GM21529 (cell line): ENCODE data around the gene TMUB1.

Experiments used
- ATAC-seq: cut with Tn5 transposase; IDR thresholded peaks from one replicate; pipeline ENCODE4 v1.9.1; 2021; ENCODE audit not compliant: unreplicated experiment

TMUB1 gene

DNA sequence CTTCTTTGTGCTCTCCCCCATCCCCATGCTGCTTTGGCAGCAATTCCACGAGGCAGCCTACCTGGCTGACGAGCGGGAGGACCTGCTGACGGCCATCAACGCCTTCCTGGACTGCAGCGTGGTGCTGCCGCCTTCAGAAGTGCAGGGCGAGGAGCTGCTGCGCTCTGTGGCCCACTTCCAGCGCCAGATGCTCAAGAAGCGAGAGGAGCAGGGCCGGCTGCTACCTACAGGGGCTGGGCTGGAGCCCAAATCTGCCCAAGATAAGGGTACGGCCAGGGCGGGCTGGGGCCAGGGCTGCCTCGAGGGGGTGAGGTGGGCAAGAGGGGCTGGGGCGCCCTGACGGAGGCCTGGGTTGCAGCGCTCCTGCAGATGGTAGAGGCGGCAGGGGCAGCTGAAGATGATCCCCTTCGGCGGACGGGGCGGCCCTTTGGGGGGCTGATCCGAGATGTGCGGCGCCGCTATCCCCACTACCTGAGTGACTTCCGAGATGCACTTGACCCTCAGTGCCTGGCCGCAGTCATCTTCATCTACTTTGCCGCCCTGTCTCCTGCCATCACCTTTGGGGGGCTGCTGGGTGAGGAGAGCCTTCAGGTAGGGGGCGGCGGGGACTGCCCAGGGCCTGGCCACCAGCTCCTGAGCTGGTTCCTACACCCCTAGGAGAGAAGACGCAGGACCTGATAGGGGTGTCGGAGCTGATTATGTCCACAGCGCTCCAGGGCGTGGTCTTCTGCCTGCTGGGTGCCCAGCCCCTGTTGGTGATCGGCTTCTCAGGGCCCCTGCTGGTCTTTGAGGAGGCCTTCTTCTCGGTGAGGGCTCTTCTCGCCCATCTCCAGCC is 12.0 kb downstream of the TMUB1 start:
- no peak for ATAC-seq

DNA sequence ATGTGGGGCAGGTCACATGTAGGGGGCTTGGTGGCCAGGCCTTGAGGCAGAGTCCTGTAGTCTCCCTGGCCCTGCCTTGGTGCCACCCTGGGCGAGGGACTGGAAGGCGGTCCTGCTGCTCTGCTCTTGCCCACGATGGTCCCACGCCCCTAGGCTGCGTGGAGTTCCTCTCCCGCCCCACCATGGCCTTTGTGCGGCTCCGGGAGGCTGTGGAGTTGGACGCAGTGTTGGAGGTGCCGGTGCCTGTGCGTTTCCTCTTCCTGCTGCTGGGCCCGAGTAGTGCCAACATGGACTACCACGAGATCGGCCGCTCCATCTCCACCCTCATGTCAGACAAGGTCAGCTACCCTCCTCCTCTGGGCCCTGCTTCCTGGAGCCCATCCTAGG is 12.7 kb downstream of the TMUB1 start:
- no peak for ATAC-seq

DNA sequence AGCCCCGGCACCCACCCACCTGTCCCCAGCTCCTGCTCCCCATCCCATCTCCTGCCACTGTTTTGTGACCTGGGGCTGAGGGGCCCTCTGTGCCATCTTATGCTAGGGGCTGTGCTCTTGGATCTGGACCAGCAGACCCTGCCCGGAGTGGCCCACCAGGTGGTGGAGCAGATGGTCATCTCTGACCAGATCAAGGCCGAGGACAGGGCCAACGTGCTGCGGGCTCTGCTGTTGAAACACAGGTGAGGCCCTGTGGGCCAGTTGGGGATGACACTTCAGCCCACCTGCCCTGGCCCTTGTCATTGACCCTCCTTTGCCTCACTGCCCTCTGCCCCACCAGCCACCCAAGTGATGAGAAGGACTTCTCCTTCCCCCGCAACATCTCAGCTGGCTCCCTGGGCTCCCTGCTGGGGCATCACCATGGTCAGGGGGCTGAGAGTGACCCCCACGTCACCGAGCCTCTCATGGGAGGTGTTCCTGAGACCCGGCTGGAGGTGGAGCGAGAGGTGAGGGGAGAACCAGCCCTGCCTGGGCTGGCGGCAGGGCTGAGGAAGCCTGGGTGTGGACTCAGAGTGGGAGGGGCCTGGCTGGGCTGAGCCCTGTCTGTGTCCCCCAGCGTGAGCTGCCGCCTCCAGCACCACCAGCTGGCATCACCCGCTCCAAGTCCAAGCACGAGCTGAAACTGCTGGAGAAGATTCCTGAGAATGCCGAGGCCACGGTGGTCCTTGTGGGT is 13.3 kb downstream of the TMUB1 start:
- ATAC-seq, result no peak

DNA sequence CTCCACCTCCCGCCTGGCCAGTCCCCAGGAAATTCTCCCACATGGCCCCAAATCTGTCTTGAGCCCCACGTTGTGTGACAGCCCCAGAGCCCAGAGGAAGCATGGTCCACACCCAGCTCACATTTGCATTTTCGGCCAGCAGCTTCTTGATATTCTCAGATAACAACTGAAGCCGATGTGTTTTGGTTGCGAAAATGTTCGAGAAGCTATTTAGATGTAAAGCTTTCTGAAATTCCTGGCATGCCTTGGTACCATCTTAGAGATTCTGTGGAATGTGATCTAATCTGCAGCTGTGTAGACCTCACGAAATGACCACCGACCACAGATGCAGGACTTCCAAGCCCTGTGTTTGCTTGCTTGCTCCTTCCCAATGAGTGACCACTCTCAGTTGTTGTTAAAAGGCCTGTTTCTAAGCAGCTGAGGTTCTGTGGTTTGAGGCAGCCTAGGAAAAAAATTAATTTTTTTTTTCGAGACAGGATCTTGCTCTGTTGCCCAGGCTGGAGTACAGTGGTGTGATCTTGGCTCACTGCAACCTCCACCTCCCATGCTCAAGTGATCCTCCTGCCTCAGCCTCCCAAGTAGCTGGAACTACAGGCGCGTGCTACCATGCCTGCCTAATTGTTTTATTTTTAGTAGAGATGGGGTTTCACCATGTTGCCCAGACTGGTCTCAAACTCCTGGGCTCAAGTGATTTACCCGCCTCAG is 15.1 kb downstream of the TMUB1 start:
- no peak for ATAC-seq

DNA sequence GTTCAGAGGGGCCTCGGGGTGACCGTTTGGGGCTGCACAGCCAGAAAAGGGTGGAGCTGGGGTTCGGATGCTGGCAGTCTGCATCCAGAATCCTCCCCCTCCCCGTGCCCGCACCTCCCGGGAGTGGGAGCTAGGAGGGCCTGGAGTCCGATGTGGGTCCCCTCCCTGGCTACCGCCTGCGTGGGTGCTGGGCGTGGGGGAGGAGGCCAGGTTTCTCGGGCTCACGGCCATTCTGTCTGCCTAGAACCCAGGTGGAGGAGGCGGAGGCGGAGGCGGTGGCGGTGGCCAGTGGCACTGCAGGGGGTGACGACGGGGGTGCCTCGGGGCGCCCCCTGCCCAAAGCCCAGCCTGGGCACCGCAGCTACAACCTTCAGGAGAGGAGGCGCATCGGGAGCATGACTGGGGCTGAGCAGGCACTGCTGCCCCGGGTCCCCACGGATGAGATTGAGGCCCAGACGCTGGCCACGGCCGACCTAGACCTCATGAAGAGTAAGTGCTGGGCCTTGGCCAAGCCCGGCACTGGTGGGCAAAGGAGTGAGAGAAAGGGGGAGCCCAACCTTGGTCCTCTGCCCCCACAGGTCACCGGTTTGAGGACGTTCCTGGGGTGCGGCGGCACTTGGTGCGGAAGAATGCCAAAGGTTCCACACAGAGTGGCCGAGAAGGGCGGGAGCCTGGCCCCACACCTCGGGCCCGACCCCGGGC is 16.9 kb downstream of the TMUB1 start:
- ATAC-seq, result no peak

DNA sequence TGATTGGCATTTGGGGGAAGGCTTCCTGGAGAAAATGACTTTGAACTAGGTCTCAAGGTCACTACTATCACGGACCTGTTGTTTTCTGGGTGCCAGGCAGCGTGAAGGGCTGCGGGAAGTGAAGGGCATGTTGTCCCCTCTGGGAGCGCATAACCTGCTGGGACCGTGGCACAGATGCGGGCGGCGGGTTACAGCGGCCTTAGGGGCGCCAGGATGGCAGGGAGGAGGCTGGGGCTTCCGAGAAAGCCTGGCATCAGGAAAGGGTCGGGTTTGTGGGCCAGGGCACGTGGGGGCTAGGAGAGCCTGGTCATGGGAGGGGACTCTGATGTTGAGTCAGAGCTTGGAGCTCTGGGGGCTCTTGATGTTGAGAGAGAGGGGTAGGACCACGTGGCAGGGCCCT is 17.8 kb downstream of the TMUB1 start:
- no peak for ATAC-seq

DNA sequence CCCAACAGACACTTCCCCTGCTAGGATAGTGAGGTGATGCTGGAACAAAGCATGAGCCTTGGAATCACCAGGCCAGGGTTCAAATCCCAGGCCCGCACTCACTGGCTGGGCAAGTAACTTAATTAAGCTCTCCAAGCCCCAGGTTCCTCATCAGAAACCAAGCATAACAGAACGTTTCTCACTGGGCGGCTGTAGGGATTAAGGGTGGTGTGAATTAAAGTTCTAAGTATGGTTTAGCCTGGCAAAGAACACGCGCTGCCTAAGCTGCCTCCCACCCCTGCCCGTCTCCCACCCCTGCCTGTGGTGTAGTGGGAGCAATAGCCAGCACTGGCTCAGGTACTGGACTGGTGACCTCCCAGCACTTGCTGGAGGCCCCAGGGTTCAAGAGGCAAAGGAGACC is 18.3 kb downstream of the TMUB1 start:
- no peak for ATAC-seq

DNA sequence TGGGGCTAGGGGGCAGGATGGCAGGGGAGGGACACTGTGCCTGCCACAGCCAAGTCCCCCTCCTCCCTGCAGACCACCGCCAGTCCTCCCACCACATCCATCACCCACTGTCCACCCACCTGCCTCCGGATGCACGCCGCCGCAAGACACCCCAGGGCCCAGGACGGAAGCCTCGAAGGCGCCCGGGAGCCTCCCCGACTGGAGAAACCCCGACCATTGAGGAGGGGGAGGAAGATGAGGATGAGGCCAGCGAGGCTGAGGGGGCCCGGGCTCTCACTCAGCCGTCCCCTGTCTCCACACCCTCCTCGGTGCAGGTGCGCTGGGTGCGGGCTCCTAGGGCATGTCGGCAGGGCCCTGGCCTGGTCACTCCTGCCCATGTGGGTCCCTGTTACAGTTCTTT is 18.8 kb downstream of the TMUB1 start:
- no peak for ATAC-seq

DNA sequence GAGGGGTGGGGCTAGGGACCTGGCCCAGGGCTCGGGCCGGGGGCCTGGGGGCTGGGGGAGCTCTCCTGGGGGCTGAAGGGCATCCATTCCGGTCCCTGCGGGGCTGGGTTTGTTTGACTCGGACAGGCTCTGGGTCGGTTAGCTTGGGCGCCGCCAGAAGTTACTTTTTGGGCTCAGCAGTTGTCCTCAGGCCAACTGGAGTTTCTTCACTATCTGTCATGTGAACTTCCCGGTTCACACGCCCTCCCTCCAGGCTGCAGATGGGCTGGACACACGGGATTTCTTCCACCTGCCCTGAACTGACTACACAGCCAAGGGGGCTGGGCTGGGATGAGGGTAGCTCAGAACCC is 20.1 kb downstream of the TMUB1 start:
- no peak for ATAC-seq

DNA sequence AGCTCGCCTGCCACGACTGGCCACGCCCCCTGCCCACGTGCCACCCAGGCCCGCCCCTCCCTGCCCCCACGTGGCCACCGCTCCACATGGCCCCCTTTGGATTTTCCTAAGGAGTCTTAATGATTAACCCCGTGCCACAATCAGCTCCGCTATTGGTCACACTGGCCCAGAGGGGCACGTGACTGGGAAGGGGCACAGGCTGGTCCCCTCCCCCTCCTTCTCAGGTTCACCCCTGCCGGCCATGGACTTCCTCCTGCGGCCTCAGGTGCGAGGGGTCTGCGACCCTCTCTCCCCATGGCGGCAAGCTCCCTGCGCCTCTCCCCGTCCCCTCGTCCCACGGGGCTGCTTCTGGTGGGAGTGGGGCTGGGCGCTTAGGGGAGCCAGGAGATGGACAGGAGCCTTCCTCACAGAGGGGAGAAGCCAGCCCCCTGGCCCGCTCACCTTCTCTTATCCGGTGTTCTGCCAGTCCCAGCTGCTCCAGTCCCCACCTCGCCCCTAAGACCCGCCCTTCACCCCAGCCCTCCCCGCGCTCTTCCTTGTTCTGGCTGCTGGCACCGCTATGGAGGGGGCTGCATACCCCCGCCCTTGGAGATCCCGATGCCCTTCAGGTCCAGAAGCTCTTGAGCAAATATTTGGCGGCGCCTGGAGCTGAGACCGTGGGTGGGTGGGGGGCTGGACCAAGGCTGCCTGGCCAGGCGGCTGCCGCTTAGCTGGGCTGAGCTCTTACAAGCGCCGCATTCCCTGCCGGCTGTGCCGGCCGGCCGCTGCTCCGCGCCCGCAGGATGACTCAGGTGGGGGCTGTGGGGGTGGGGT is 20.7 kb downstream of the TMUB1 start:
- ATAC-seq, result no peak

DNA sequence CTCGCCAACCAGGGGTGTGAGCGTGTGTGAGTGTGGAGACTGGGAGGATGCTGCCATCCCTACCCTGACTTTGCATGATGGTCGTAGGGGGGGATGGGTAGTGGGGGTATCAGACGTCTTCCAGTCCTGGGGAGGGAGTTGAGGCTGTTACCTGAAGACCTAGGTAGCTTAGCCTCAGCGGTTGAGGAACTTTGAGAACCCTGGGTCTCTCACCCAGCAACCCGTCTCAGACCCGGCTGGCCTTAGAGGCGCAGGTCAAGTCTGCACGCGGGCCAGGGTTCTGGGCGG is 21.2 kb downstream of the TMUB1 start:
- ATAC-seq, result no peak

DNA sequence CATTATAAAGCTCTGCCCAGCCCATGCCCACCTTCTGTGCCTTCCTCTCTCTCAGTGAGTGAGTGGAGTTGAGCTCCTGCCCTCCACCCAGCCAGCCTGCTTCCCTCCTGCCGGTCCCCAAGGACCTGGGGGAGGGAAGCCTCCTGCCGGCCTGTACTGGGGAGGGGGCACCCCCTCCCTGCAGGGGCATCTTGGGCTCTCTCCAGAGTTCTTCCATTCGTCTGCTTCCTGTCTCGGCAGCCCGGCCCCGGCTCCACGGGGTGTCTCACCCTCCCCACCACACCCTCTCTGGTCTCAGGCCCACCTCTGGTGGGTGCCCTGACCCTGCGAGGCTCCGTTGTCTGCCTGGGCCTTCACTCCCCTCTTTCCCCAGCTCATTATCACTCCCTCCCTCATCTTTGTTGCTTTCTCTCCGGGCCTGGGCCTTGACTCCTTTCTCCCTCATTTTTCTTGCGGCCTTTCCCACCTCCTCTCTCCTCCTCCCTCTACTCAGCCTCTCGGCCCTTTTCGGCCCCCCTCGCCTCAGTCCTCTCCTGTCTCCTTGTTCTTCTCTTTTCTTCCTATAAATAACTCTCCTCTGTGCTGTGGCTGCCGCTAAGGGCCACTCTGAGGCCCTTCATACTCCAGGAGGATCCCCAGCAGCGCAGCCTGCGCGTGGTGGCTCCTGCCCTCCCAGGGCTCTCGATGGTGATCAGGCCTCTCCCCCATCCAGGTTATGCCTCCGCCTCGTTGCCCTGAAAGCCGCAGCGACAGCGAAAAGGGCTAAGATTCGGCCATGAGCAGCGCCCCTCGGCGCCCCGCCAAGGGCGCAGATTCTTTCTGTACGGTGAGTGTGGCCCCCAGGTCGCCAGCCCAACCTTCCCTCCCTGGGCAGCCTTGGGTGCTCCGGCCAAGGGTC is 21.8 kb downstream of the TMUB1 start:
- ATAC-seq, result no peak

DNA sequence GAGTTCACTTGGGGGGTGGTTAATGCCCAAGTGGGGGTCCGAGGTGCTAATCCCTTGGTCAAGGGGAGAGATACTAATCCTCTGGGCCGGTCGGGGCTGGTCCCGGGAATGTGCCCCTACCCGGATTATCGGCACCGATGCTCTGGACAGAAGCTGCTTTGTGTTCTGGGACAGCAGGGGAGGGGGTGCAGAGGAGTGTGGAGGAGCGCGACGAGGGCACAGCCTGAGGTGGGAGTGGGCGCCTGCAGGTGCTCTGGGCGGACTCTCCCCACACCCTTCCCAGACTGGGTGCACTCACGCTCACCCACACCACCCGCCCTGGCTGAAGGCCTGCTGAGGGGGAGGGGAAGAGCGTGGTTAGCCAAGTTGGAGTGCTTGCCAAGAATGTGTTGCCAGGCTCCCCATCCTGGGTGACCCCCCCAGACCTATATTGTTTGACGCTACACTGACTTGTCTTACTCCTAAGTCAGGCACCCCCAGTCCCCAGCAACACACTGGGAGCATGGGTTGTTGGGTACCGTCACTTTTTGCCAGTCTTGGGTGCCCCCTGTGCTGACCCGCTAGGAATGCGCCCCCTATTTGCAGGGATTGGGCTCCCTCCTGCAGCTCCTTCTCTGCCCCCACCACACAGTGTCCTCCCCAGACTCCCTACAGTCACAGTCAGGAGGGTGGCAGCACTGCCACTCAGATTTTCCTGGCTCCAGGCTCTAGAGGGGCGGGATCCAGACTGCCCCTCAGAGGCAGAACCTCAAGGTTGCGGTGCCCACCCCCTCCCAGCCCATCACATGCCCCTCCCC is 22.7 kb downstream of the TMUB1 start:
- no peak for ATAC-seq

DNA sequence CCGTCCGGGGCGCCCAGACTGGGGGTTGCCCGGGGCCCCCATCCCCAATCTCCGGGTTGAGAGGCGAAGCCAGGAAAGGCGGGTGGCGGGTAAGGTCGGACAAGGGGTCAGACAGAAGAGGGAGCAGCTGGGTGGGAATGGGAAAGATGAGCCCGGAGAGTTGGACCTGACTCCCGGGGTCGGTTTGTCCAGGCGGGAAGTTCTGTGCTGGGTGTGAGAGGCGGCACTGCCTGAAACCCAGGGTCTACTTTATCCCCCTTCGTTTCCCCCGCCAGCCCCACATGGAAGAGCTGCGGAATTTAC is 23.2 kb downstream of the TMUB1 start:
- no peak for ATAC-seq

DNA sequence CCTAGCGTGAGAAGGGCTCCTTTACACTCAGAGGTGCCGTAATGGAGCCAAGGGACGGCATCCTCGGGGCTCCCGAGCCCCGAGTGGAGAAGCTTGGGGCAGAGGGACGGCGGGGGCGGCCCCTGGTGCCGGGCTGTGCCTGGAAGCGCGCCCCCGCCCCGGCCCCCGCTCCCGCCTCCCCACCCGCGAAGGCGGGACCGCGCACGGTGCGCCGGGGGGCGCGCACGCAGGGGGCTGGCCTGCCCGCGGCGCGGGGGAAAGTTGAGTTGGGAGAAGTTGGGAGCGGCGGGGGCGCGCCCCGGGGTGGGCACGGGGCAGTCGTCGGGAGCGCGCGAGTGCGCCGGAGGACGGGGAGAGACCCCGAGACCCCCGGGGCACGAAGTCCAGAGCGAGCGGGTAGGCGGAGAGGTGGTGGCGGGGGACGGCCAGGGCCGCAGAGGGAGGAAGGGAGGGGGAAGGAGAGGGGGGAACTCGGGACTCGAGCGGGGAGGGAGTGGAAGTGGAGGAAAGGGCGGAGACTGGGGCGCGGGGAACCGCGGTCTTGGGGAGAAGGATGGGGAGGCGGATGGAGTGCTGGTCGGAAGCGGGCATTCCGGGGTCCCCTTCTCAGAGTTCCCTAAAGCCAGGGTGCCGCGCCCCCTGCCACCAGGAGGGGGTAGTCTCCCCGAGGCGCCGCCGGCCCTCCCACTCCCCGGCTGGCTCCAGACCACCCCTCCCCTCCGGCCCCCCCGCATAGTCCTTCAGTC is 23.8 kb downstream of the TMUB1 start, which contains the start of gene SLC4A2:
Gene SLC4A2 (plus strand): TSS at position 223 of the 746 bp plus-strand sequence. CDS start 2,399 bp downstream, outside the sequence.
- ATAC-seq, result peak; percentile 29

DNA sequence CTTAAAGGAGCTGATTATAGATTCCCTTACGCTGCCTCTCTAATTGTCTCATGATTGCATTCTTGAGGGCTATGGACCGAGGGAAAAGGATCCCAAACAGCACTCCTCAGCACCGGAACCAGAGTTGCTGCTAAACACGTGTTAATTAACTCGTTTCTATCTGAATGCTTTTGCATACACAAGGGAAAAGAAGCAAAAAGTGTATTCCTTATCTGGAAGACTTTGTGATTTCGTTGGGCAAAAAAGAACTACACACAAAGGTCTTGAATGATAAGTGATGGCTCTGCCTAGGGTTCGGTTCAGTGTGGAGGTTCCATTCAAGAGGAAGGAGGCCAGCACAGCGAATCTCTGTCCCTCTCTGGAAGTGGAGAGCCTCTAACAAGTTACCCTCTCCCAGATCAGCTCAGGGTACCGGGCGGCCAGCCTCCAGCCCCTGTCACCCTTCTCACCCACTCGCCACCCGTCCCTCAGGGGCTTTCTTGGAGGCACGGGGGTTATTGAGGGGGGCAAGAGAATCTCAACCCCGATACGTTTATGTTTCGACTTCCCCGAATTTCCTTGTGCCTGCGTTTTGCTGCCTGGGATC is 24.4 kb downstream of the TMUB1 start:
- no peak for ATAC-seq

DNA sequence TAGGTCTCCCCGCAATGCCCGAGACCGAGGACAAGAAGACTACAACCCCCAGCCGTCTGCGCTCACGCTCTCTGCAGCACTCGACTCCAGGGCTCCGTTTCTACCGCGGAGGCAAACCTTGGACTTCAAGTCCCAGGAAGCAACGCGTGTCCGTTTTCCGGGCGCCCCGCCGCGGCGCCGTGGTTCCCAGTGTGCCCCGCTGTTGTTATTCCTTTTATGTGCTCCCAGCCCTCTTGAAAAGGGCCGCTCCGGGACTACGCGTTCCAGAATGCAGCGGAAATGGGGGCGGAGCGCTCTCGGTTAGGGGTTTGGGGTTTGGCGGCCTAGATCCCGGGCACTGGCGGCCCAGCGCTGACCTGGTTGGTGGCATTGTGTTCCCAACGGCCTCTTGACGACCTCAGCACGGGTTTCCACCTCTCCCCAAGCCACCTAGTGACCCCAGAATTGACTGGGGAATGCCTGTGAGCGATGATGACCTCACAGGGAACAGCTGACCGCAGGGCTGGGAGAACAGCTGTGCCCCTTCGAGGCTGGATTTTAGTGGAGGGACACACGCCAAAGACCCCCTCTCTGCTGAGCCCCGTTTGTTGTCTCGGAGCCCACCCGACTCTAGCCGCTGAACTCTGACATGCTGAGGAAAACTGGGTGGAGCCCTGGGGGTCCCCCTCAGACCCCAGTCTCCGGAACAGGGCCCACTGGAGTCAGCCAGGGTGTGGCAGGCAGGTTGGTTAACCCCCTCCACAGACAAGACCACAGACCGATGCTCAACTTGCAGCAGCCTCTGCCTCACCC is 25.1 kb downstream of the TMUB1 start:
- peak; percentile 86 for ATAC-seq
